ENCODE measurements around the gene TRPM8.

TRPM8 gene

GRCh38 chr2:234003972-234004617 is 86.9 kb downstream of the TRPM8 start:
- DNase-seq: no peak

GRCh38 chr2:234005126-234005525 is 88.0 kb downstream of the TRPM8 start:
- no peak for DNase-seq

GRCh38 chr2:234006501-234006900 is 89.3 kb downstream of the TRPM8 start:
- DNase-seq: no peak

- DNase-seq: no peak
Measured at GRCh38 chr2:234014427-234014826, 97.3 kb downstream of the TRPM8 start.

GRCh38 chr2:234015861-234016260 is 98.7 kb downstream of the TRPM8 start:
- DNase-seq: no peak

- DNase-seq: no peak
Measured at GRCh38 chr2:234019896-234020295, 102.7 kb downstream of the TRPM8 start.

- DNase-seq: no peak
Measured at GRCh38 chr2:234020332-234020731, 103.2 kb downstream of the TRPM8 start.

GRCh38 chr2:234022424-234022823 is 105.3 kb downstream of the TRPM8 start:
- DNase-seq: no peak

GRCh38 chr2:234024304-234024703 is 107.1 kb downstream of the TRPM8 start:
- DNase-seq: no peak

GRCh38 chr2:234025466-234025865 is 108.3 kb downstream of the TRPM8 start:
- no peak for DNase-seq

GRCh38 chr2:234025891-234026401 is 108.8 kb downstream of the TRPM8 start:
- DNase-seq: no peak

- no peak for DNase-seq
Measured at GRCh38 chr2:234026693-234027254, 109.6 kb downstream of the TRPM8 start.

- DNase-seq: no peak
Measured at GRCh38 chr2:234027641-234028040, 110.5 kb downstream of the TRPM8 start.

- no peak for DNase-seq
Measured at GRCh38 chr2:234029150-234029733, 112.1 kb downstream of the TRPM8 start.

GRCh38 chr2:234031207-234031606 is 114.0 kb downstream of the TRPM8 start:
- DNase-seq: no peak

- DNase-seq: no peak
Measured at GRCh38 chr2:234032279-234032856, 115.2 kb downstream of the TRPM8 start.

GRCh38 chr2:234033174-234033573 is 116.0 kb downstream of the TRPM8 start:
- no peak for DNase-seq

GRCh38 chr2:234033885-234034284 is 116.7 kb downstream of the TRPM8 start:
- no peak for DNase-seq

GRCh38 chr2:234038076-234038802 is 121.1 kb downstream of the TRPM8 start:
- DNase-seq: no peak

GRCh38 chr2:234044157-234044556 is 127.0 kb downstream of the TRPM8 start:
- DNase-seq: no peak

- no peak for DNase-seq
Measured at GRCh38 chr2:234046521-234046920, 129.3 kb downstream of the TRPM8 start.

- no peak for DNase-seq
Measured at GRCh38 chr2:234047361-234047760, 130.2 kb downstream of the TRPM8 start.

- no peak for DNase-seq
Measured at GRCh38 chr2:234048049-234048448, 130.9 kb downstream of the TRPM8 start.
